Naive B cell (primary cell): ENCODE results near the gene MXD1. TPM values are rescaled to one million over a fixed set of nuclear protein-coding genes. Genes with fewer than 3 reads are reported as not detected.

ENCODE experiments used
- ATAC-seq, 2 donors: fragments of 150-1000 bp; cut with Tn5 transposase; 2 replicates each; pipeline ENCODE4 v1.10.0; 2021; ENCODE audit warnings: low read depth in 2 of 2, mild to moderate bottlenecking in 2 of 2, moderate library complexity in 2 of 2
- DNase-seq: peaks from one replicate; pipeline ENCODE4 v3.0.0; 2022
- H3K27ac Mint-ChIP-seq, 6 donors: one replicate each; pipeline ENCODE4 v1.8.0; 2020 to 2022; ENCODE audit warnings: mild to moderate bottlenecking in 6 of 6, mixed read lengths in 6 of 6, moderate library complexity in 5 of 6, inconsistent platforms in 2 of 6
- H3K27me3 Mint-ChIP-seq, 3 donors: one replicate each; pipeline ENCODE4 v1.8.0; 2021 to 2022; ENCODE audit warnings: mixed read lengths in 3 of 3, mild to moderate bottlenecking in 1 of 3
- H3K36me3 Mint-ChIP-seq, 2 donors: one replicate each; pipeline ENCODE4 v1.8.0; 2020 to 2022; ENCODE audit warnings: mixed read lengths in 2 of 2, inconsistent platforms in 1 of 2, mild to moderate bottlenecking in 1 of 2
- H3K4me1 Mint-ChIP-seq, 3 donors: one replicate each; pipeline ENCODE4 v1.8.0; 2020 to 2022; ENCODE audit warnings: mixed read lengths in 3 of 3, inconsistent platforms in 1 of 3, mild to moderate bottlenecking in 1 of 3, moderate library complexity in 1 of 3
- H3K4me3 Mint-ChIP-seq, 8 donors: one replicate each; pipeline ENCODE4 v1.8.0; 2020 to 2022; ENCODE audit warnings: mild to moderate bottlenecking in 8 of 8, mixed read lengths in 8 of 8, moderate library complexity in 8 of 8, inconsistent platforms in 2 of 8
- H3K9me3 Mint-ChIP-seq, 7 donors: one replicate each; pipeline ENCODE4 v1.8.0; 2020 to 2022; ENCODE audit warnings: mixed read lengths in 7 of 7, mild to moderate bottlenecking in 5 of 7, inconsistent platforms in 2 of 7, moderate library complexity in 1 of 7
- polyA plus RNA-seq, 6 donors: library from polyadenylated mRNA; unstranded; fragments of 300-500 nt; fragmentation: Illumina TruSeq; gene quantifications; one replicate each; pipeline ENCODE4 v1.2.3, GENCODE V29; 2021; ENCODE audit warnings: low read depth in 6 of 6

MXD1 gene
- polyA plus RNA-seq, 6 donors from 2014 or later = 9.7 to 21.5 (median 13.2) TPM

- no peak for DNase-seq
- no peak for ATAC-seq
- Mint-ChIP-seq H3K4me1 (peaks cover 3 to 8% (median 4%) of the 10 kb centered on the region in 3 donors), H3K27ac (peak overlapping the region in 2 of 6 donors; percentile 31 to 63), H3K4me3 (no peak overlapping the region), H3K9me3 (no peaks in the 10 kb centered on the region), H3K36me3 (peaks cover 36 to 37% of the 10 kb centered on the region in 2 donors), H3K27me3 (no peaks in the 10 kb centered on the region)
These were observed 22.0 kb downstream of the MXD1 start for GRCh38 chr2:69936906-69937305.

DNA sequence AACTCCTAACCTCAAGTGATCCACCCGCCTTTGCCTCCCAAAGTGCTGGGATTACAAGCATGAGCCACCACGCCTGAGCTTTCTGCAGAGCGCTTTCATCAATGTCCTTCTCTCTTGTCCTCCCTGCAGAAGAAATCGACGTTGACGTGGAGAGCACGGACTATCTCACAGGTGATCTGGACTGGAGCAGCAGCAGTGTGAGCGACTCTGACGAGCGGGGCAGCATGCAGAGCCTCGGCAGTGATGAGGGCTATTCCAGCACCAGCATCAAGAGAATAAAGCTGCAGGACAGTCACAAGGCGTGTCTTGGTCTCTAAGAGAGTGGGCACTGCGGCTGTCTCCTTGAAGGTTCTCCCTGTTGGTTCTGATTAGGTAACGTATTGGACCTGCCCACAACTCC, 23.1 kb downstream of the MXD1 start:
- H3K9me3 Mint-ChIP-seq = no peaks in the 10 kb centered on the region
- no peaks in the 10 kb centered on the region for H3K27me3 Mint-ChIP-seq
- no peak overlapping the region for H3K4me3 Mint-ChIP-seq
- H3K27ac Mint-ChIP-seq = peak overlapping the region in 2 of 6 donors; percentile 36 to 68
- peaks cover 0 to 3% (median 0%) of the 10 kb centered on the region in 3 donors for H3K4me1 Mint-ChIP-seq
- DNase-seq (no peak), ATAC-seq (no peak)
- H3K36me3 Mint-ChIP-seq = peaks cover 38 to 45% of the 10 kb centered on the region in 2 donors

- DNase-seq (no peak), ATAC-seq (no peak)
- H3K4me1 Mint-ChIP-seq = no peaks in the 10 kb centered on the region
- no peaks in the 10 kb centered on the region for H3K27me3 Mint-ChIP-seq
- peaks cover 43 to 51% of the 10 kb centered on the region in 2 donors for H3K36me3 Mint-ChIP-seq
- no peak overlapping the region for H3K4me3 Mint-ChIP-seq
- H3K27ac Mint-ChIP-seq = peak overlapping the region in 1 of 6 donors; percentile 20
- H3K9me3 Mint-ChIP-seq = no peaks in the 10 kb centered on the region
These were observed 24.8 kb downstream of the MXD1 start for GRCh38 chr2:69939722-69940121.

- H3K4me1 Mint-ChIP-seq = peaks cover 0 to 4% (median 0%) of the 10 kb centered on the region in 3 donors
- peaks cover 39 to 51% of the 10 kb centered on the region in 2 donors for H3K36me3 Mint-ChIP-seq
- H3K27ac Mint-ChIP-seq = peak overlapping the region in 1 of 6 donors; percentile 63
- H3K27me3 Mint-ChIP-seq = no peaks in the 10 kb centered on the region
- DNase-seq (no peak), ATAC-seq (no peak)
- H3K4me3 Mint-ChIP-seq = no peak overlapping the region
- no peaks in the 10 kb centered on the region for H3K9me3 Mint-ChIP-seq
These were observed 25.8 kb downstream of the MXD1 start for GRCh38 chr2:69940691-69941090.

DNA sequence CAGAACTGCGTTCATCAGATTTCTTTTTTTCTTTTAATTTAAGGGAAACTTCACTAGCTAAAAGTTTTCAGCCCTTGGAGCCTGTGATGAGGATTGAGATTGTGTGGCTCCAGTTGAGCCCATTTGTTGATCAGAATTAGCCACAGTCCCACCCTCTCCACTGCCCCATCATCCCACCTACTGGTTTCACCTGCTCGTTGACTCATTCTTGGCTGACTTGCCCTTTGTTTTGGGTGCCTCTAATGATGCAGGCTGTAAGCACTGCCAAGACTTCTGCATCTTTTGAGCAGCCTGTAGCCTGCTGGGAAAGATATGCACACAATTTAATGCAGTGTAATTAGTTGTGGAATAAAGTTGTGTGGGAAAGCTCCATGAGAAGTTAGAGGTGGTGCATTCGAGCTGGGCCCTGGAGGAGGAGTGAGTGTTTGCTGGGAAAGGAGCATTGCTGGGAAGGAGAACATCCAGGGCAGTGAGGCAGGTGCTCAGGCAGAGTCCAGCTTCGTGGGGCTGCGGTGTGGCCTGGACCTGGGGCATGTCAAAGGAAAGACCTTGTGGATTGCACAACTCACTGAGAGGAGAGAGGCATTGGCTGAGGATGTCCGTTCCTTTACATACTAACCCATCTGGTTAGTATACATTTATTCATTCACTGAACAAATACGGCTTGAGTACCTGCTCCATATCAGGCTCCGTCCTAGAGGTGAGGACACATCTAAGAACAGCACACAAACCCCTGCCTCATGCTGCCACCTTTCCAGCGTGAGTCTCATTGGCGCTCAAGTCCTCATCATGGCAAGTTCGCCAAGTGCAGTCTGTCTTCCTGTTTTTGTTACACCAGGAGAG, 28.3 kb downstream of the MXD1 start:
- Mint-ChIP-seq H3K27me3 (no peaks in the 10 kb centered on the region), H3K4me3 (no peak overlapping the region), H3K27ac (peak overlapping the region in 2 of 6 donors; percentile 25 to 37), H3K4me1 (peaks cover 5 to 15% (median 11%) of the 10 kb centered on the region in 3 donors), H3K9me3 (no peaks in the 10 kb centered on the region), H3K36me3 (peaks cover 20 to 34% of the 10 kb centered on the region in 2 donors)
- ATAC-seq = no peak
- no peak for DNase-seq

DNA sequence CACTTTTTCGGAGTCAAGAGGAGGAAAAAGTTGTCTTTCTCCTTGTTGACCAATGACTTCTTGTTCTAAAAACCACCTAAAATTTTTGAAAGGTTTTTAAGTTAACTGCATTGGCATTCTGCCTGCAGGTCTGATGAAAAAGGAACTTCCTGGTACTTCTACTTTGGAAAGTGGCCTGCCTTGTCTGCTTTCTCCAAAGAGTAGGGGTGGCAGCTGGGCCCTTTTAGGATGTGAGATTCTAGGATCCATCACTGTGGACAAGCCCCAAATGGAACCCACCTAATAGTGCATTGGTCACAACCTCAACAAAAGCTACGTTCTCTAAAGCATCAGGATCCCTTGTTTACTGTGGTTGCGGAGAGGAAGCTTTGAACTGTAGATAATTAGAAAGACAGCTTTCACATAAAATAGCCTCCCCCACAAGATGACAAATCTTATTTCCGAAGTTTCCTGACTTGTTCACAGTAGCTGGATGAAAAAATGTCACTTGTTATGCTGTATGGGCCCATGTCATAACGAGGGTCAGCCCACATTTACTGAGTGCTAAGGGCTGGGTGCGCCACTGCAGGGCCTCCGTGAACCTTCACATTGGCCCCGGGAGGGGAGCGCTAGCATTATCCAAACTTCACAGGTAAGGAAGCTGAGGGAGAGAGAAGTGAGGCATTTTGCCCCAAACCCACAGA, 29.1 kb downstream of the MXD1 start:
- H3K9me3 Mint-ChIP-seq = no peaks in the 10 kb centered on the region
- H3K27me3 Mint-ChIP-seq = peaks cover 0 to 4% (median 3%) of the 10 kb centered on the region in 3 donors
- no peak for DNase-seq
- peaks cover 13 to 27% of the 10 kb centered on the region in 2 donors for H3K36me3 Mint-ChIP-seq
- peak overlapping the region in 1 of 6 donors; percentile 81 for H3K27ac Mint-ChIP-seq
- H3K4me1 Mint-ChIP-seq = peaks cover 7 to 17% (median 14%) of the 10 kb centered on the region in 3 donors
- ATAC-seq = no peak
- no peak overlapping the region for H3K4me3 Mint-ChIP-seq

GRCh38 chr2:69944756-69945155, 29.8 kb downstream of the MXD1 start:
- Mint-ChIP-seq H3K27ac (peak overlapping the region in 2 of 6 donors; percentile 43 to 81), H3K4me3 (no peak overlapping the region)

DNA sequence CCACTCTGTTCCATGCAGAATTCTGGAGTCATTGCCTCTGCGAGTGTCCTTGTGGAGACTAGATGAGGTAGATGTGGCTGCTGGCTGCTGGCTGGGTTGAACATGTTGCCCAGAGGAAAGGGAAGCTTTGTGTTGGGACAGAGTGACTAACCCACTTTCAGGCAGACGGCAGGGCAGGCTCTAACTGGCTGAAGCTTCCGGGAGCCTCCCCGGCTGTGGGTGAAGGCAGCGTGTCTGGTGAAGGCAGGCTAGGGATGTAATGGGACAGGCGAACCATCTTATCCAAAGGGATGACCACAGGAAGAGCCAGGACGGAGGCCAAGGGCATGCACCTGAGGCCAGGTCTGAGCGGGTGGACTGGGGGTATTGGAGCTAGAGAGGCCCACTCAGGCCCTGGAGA, 30.5 kb downstream of the MXD1 start:
- Mint-ChIP-seq H3K4me1 (peaks cover 9 to 19% (median 16%) of the 10 kb centered on the region in 3 donors), H3K4me3 (peak overlapping the region in 1 of 8 donors; percentile 18), H3K9me3 (no peaks in the 10 kb centered on the region), H3K36me3 (peaks cover 7 to 15% of the 10 kb centered on the region in 2 donors), H3K27ac (peak overlapping the region in 5 of 6 donors; percentile 31 to 78 (median 54)), H3K27me3 (peaks cover 0 to 8% (median 5%) of the 10 kb centered on the region in 3 donors)
- ATAC-seq (no peak), DNase-seq (no peak)

More at GRCh38 chr2:69944756-69945155, 29.8 kb downstream of the MXD1 start:
- H3K27me3 Mint-ChIP-seq = peaks cover 0 to 8% (median 5%) of the 10 kb centered on the region in 3 donors
- H3K36me3 Mint-ChIP-seq = peaks cover 7 to 20% of the 10 kb centered on the region in 2 donors
- ATAC-seq (no peak), DNase-seq (no peak)
- no peaks in the 10 kb centered on the region for H3K9me3 Mint-ChIP-seq
- H3K4me1 Mint-ChIP-seq = peaks cover 9 to 19% (median 16%) of the 10 kb centered on the region in 3 donors

GRCh38 chr2:69945941-69946340, 31.0 kb downstream of the MXD1 start:
- no peak for DNase-seq

DNA sequence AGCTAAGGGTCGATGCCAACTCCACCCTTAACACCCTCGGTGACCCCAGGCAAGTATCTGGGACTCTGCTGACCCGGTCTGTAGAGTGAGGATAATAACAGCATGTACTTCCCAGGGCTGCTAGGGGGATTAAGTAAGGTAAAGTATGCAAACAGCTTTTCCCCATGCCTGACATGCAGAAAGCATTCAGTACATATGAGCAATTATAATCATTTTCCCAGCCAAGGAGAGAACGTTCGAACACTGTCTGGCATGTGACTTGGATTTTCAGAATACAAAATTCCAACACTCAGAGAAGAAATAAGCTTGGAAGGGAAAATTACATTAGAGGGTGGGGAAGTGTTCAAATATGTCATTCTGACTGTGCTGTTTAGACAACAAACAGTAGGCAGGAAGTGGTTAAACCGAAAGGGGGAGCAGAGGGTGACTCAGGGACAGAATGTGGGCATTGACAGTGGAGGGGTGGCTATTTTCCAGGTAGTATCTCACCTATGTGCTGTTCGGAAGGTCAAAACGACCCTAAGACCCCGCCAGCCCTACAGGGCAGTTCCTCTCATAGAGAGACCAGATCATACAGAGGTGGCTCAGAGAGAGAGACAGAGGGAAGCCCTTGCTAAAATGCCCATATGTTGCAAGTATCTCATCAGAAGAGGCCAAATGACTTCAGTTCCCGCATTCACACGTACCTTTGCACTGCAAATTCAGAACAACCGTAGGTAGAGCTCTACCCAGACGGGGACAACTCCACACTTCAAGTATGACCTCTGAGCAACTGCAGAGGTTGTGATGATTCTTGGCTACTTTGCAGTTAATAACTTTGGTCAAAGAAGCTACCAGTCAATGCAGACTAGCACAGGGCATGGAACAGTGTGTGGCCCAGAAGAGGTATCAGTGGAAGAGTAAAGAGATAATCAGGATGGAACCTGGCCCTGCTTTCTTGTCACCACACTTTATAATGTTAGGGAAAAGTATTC, 31.7 kb downstream of the MXD1 start:
- Mint-ChIP-seq H3K27ac (peak overlapping the region in 5 of 6 donors; percentile 15 to 75 (median 28)), H3K4me1 (peaks cover 9 to 19% (median 16%) of the 10 kb centered on the region in 3 donors), H3K36me3 (peaks cover 7 to 15% of the 10 kb centered on the region in 2 donors), H3K9me3 (no peaks in the 10 kb centered on the region), H3K27me3 (peaks cover 0 to 8% (median 5%) of the 10 kb centered on the region in 3 donors), H3K4me3 (no peak overlapping the region)
- ATAC-seq = no peak
- no peak for DNase-seq

More at GRCh38 chr2:69945941-69946340, 31.0 kb downstream of the MXD1 start:
- Mint-ChIP-seq H3K9me3 (no peaks in the 10 kb centered on the region), H3K27ac (peak overlapping the region in 4 of 6 donors; percentile 47 to 78 (median 62)), H3K36me3 (peaks cover 7 to 15% of the 10 kb centered on the region in 2 donors), H3K27me3 (peaks cover 0 to 8% (median 5%) of the 10 kb centered on the region in 3 donors), H3K4me3 (no peak overlapping the region), H3K4me1 (peaks cover 9 to 19% (median 16%) of the 10 kb centered on the region in 3 donors)
- no peak for ATAC-seq

DNA sequence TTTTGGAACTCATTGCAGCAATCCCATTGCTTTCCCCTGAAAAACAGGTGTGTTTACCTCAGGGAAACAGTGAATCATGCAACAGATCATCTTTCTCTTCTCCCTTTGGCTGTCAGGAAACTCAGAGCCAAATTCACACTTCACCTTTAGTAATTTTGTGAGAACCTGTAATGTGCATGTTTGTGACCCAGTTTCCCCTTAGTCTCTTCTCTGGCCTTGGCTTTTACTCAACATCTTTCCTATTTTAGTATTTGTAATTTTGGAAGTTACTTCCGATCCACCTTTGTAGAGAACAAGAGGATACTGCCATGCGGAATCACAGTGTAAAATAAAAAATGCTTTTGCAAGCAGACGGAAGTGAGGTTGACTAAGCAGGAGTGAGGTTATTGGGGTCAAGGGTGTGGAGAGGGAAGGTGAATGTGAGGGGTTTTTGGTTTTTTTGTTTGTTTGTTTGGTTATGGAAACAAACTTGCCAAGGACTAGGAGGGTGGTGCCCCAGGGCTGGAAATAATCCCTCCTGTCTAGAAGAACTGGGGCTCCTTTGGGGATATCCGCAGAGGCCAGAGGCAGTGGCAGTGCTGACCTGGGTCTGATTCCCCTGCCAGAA, 32.5 kb downstream of the MXD1 start:
- Mint-ChIP-seq H3K36me3 (peaks cover 7 to 9% of the 10 kb centered on the region in 2 donors), H3K9me3 (no peaks in the 10 kb centered on the region), H3K27me3 (peaks cover 0 to 8% (median 5%) of the 10 kb centered on the region in 3 donors), H3K4me1 (peaks cover 9 to 19% (median 16%) of the 10 kb centered on the region in 3 donors), H3K4me3 (no peak overlapping the region), H3K27ac (peak overlapping the region in 1 of 6 donors; percentile 12)
- no peak for ATAC-seq
- DNase-seq = no peak
